ENCODE measurements around the gene IQCK.
"Not testable (repeated sequence)": the region's sequence is repeated elsewhere in the genome, so short reads cannot be mapped to it uniquely, and the experiment has no call there.

The IQCK gene

DNA sequence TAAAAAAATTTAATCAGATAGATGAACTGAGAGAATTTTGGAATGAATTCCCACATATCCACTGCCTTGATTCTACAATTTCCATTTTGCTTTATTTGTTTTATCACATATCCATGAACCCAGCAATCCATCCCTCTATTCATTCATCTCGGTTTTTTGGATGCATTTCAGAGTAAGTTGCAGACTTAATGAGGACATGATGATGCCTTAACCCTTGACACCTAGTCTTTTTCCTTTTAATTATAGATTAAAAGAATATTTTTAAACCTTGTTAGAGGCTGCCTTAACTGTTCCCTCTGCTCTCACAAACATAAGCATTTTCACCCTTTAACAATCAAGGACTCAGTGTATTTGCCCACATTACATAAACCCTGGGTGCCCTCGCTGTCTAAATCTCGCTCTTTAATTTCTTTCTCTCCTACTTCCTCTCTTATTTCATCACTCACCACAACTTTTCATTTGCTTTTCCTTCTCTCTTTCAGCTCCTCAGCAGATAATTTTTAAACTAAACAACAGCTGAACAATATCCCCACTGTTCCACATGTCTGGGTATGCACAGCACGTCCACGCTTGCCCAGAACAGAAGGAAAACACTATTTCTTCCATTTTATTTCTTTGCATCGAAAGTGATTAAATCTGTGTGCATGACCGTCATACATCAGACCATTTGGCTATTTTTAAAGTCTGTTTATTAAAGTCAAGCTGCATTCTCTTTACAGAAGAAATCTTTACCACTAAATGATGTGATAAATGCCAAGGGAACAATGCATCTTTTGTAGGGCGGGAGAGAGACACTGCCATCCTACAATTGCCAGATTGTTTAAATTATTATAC, 39.9 kb downstream of the IQCK start:
- DNase-seq (ENCODE audit: low spot score), result no peak

DNA sequence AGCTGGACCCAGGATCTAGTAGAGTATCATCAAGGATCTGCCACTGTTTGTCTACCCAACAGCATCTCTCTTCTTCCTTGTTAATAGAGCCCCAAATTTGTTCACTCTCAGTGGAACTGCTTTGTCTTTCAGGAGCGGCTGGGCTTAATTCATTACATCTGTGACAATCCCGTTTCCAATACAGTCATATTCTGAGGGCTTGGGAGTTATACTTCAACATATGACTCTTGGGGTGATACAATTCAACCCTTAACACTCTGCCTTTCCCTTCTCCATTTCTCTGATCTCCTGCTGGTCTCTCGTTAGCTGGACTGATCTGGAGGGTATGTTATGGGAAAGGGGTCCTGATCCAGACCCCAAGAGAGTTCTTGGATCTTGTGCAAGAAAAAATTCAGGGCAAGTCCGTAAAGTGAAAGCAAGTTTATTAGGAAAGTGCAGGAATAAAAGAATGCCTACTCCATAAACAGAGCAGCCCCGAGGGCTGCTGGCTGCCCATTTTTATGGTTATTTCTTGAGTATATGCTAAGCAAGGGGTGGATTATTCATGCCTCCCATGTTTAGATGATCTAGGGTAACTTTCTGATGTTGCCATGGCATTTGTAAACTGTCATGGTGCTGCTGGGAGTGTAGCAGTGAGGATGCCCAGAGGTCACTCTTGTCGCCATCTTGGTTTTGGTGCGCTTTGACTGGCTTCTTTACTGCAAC, 42.4 kb downstream of the IQCK start:
- DNase-seq (ENCODE audit: low spot score), result no peak

DNA sequence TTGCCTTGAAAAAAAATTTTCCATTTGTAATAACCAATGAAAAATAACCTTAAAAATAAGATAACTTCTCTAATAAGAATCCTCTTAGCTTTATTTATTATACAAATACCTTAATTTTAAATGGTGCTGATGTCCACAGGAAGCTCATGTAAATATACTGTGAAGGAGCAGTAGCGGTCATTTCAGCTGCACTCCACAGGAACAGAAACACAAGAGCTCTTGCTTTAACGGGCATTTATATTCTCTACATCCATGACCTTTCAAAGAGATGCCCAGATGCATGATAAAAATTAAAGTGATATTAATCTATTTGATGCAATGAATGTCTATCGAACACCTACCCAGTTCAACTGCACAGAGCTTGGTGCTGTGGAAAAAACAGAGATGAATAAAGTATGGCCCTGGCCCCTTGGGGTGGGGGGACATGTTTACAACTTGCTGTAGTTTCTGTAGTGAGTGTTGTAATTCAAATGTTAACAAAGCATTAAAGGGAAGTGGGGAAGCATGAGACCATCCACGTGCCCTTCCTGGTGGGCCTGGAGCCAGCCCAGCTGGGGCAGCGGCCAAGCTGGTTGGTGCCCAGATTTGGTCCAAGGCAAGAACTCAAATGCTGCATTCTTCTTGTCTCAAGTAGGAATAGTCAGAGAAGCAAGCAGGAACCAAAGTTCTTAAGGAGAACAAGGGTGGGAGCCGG, 47.9 kb downstream of the IQCK start:
- no peak for DNase-seq (ENCODE audit: low spot score)

DNA sequence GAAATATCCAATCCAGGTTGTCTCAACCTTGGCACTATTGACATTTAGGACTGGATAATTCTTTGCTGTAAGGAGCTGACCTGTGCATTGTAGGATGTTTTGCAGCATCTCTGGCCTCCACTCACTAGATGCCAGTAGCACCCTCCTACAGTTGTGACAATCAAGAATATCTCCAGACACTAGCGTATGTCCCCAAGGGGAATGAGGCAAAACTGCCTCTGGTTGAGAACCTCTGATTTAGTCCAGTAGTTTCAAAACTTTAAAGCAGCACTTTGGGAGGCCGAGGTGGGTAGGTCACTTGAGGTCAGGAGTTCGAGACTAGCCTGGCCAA, 48.4 kb downstream of the IQCK start:
- no peak for DNase-seq (ENCODE audit: low spot score)

DNA sequence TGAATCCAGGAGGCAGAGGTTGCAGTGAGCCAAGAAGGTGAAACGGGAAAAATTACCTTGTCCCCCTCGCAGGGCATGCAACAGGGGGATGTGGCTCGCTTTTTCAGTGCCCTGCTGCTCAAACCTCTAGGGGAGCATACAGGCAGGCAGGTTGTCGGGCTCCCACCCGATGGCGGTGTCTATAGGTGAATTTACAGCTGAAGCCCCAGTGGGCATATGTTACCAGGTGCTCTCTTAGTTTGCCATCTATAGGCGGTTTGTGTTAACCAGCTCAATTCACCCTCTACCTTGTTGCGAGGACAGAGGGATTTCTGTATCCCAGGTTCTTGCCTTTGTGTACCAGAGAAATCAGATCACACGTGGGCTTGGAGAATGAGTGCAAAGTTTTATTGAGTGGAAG, 48.9 kb downstream of the IQCK start:
- no peak for DNase-seq (ENCODE audit: low spot score)

DNA sequence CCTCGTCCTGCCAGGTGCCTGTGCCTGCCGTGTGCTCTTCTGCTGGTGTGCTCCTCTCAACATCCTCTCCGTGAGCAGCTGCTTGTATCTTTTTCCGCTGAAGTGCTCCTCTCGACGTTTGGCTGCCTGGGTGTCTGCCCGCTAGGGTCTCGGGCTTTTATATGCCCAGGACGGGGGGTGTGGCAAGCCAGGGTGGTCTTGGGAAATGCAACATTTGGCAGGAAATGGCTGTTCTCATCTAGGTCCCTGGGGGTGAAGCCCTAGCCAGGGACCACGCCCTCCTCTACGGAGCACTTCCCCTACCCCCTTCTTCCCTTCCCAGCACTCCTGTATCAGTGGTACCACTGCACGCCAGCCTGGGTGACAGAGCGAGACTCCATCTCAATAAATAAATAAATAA, 49.4 kb downstream of the IQCK start:
- DNase-seq (ENCODE audit: low spot score), result no peak

DNA sequence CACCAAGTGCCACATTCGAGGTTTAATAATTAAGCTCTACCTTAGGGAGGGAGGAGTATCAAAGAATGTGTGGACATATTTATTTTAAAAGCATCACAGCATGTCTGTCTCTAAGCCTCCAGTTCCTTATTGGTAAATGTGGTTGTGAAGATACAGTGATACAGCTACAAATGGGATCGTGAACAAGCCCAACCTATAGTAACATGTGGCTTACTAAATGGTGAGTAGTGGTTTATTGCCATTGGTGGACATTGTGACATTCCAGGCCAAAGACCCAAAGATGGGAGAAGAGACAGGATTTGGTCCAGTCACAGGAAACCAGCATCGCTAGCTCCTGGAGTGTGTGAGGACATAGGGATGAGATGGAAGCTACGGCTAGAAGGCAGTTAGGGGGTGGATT, 51.2 kb downstream of the IQCK start:
- no peak for DNase-seq (ENCODE audit: low spot score)

DNA sequence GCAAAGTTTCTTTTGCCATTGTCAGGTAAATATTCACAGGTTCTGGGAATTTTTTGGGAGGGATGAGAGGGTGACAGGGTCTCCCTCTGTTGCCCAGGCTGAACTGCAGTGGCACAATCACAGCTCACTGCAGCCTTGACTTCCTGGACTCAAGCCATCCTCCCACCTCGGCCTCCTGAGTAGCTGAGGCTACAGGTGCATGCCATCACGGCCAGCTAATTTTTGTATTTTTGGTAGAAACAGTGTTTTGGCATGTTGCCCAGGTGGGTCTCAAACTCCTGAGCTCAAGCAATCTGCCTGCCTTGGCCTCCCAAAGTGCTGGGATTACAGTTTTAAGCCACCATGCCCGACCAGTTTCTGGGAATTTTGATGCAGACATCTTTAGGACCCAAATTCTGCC, 53.0 kb downstream of the IQCK start:
- no peak for DNase-seq (ENCODE audit: low spot score)

DNA sequence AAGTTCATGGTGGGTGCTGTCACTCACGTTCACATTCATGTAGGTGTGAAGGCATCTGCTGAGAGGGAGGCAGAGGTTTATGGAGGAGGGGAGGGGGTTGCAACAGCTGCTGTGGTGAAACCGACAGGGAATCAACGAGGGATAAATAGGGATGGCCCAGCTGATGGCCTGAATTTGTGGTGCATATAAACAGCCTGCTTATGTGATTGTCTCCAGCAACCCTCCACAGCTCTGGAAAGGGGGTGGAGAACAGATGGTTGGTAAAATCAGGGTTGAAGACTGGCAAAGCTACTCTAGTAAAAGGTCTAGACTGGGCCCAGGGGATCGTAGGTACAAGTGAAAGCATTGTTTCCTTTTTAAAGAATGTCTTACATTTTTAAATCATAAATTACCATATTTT, 53.7 kb downstream of the IQCK start:
- DNase-seq (ENCODE audit: low spot score), result no peak

DNA sequence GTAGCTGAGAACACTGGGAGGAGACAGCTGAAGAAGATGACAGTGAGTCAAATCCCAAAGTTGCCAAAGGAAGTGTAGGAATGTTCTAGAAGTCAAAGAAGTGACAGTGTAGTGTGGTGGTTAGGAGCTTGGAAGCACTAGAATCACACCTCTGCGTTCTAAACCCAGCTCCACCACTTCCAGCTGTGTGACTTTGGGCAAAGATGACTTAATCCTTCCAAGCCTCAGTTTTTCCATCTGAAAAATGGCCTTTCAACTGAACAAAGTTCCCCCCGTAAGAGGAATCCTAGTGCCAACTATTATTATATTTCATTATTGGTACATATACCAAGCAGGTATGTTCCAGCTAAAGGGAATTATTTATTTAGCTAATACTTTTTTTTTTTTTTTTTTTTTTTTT, 56.0 kb downstream of the IQCK start:
- DNase-seq (ENCODE audit: low spot score), result no peak

DNA sequence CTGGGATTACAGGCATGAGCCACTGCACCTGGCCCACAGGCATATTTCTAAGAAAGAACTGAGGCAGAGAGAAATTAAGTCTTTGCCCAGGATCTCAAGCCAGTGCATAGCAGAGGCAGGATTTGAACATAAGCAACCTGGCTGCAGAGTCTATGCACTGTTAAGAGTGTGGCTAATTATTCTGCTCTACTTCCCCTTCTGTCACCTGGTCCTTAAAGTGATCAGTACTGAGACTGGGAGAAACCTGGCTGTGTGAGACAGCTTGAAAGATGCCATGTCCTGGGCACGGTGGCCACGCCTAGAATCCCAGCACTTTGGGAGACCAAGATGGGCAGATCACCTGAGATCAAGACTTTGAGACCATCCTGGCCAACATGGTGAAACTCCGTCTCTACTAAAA, 58.1 kb downstream of the IQCK start:
- no peak for DNase-seq (ENCODE audit: low spot score)

DNA sequence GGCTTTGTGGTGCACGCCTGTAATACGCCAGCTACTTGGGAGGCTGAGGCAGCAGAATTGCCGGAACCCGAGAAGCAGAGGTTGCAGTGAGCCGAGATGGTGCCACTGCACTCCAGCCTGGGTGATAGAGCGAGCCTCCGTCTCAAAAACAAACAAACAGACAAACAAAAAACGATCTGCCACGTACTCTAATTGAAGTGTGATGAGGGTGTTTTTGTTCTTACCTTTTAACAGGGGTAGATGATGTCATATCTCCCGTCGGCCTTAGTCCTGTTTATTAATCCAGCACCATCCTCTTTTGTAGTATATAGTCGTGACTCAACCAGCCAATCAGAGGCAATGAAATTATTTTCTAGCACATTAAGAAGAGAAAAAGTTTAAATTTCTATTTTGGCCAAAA, 58.5 kb downstream of the IQCK start:
- no peak for DNase-seq (ENCODE audit: low spot score)

DNA sequence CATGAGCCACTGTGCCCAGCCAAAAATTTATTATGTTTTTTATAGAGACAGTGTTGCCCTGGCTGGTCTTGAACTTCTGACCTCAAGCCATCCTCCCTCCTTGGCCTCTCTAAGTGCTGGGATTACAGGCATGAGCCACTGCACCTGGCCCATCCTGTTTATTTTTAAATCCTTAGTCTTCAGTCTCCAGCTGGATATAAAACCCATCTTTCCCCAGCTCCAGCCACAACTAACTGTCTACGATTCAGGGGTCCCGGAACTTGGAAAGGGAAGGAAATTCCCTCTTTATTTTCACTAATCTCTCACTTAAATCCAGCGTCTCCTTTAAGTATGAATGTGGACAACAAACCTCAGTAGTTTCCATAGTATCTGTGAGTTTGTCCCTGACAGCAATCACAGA, 62.2 kb downstream of the IQCK start:
- DNase-seq (ENCODE audit: low spot score), result no peak

DNA sequence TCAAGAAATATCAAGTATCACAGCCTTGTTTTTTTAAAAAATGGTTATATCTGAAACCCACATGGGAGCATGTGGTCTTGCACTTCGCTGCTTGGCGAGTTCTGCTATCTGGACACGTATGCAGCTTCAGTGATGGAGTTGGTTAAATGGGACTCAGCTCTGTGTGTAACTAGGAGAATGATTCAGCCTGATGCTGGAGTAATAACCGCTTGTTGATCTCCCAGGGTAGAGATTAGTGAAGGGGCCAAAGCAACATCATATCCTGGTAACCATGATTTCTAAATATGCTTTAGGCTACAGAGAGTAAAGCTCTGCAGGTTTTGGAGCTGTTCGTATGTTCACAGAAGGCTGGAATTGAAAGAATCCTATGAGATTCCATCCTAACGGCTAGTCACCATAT, 63.2 kb downstream of the IQCK start:
- DNase-seq (ENCODE audit: low spot score), result no peak

DNA sequence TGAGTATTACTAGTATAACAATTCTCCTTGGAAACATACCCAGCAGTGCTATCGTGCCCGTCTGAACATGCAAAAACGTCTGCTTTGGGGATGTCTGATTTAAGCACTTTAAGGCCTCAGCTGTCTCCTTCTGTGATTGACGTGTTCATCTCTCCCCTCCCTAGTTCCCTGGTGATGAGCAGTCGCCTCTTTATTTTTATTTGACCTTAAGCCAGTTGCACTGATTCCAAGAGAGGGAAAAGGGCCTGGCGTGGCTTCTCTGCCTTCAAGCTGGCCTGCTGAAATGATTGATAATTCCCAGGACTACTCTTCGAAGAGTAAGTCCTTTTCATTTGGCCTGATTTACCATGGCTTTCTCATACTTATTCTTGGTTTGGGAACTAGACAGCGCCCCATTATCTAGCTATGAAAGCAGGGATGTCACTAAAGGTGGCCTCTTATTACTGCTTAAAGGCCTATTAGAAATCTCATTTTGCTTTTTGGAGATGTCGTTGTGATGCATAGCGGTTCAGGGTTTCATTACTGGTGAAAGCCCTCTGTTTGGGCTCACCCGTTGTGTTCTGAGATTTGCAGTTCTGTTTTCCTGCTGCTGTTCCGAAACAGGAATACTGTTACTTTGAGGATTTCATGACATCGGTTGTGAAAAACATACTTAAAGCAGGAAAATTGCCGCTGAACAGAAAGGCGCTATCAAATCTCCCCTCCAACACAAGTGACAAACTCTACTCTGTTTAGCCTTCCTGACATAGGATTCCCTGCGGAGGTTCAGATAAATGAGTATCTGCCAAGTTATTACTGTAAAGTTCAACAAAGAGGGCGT, 65.5 kb downstream of the IQCK start:
- no peak for DNase-seq (ENCODE audit: low spot score)

DNA sequence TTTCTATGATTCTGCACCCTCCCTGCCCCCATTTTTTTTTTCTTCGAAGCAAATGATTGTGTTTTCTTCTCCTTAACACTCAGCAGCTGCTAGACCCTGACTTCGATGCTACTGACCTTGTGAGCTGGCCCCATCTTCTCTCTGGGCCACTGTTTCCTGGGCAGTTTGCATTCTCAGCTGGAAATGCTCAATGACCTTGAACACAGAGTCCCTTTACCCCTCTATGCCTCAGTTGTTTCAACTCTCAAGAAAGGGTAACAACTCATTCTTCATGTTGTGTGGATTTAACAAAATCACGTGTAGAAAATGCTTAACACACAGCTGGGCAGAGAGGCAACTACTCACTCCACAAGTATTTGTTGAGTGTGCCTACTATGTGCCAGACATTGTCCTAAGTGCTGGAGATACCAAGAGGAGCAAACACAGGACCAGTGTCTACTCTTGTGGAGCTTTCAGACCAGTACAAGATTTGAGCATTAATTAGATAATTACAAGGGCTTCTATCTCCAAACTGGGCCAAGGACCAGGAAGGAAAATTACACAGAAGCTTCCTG, 66.2 kb downstream of the IQCK start:
- no peak for DNase-seq (ENCODE audit: low spot score)

DNA sequence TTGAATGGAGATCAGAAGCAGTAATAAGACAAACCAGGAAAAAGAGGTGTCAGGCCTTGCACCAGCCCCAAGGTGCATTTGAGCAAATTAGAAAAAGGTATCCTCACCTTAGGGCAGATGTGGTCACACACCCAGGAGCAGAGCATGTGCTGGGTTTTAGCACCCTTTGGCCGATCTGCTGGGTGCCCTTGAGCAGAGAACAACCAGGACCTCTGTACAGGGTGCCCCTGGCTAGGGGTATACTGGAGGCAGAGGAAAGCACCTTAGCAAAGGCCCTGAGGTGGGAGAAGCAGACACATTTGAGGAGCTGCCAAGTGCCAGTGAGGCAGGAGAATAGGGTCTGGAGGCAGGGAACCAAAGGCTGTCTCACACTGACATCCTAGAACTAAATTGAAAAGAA, 67.0 kb downstream of the IQCK start:
- no peak for DNase-seq (ENCODE audit: low spot score)

DNA sequence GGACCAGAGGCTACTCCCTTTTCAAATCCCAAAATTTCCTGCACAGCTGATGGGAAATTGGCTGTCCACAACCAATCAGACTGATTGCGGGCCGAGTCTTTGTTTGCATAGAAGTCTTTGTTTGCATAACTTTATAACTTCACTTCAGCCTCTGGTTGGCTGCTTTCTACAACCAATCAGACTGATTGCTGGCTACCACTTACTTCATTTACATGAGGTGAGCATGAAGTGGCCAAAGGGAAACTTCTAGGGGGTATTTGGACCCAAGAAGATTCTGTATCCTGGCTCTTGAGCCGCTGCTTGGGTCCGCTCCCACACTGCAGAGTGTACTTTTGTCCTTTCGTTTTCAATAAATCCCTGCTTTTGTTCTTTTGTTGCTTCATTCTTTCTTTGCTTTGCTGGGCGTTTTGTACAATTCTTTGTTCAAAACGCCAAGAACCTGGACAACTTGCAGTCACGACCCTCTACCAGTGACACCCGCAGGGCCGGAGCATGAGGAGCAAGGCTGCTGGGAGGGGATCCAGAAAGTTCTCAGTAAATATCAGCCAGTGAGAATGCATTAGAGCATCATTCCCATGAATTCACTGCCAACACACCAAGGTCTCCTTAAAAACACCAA, 67.5 kb downstream of the IQCK start:
- DNase-seq (ENCODE audit: low spot score), result no peak

DNA sequence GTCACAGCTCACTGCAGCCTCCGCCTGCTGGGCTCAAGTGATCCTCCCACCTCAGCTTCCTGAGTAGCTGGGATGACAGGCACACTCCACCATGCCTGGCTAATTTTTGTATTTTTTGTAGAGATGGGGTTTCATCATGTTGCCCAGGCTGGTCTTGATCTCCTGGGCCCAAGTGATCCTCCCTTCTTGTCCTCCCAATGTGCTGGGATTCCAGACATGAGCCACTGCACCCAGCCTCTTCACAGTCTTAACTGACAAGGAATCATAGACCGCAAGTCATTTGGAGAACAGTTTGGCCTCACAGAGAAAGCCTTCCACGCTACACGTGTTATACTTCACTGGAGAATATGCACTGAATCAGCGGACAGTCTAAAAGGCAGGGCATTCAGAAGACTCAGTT, 83.3 kb downstream of the IQCK start:
- DNase-seq (ENCODE audit: low spot score), result not testable (repeated sequence)

DNA sequence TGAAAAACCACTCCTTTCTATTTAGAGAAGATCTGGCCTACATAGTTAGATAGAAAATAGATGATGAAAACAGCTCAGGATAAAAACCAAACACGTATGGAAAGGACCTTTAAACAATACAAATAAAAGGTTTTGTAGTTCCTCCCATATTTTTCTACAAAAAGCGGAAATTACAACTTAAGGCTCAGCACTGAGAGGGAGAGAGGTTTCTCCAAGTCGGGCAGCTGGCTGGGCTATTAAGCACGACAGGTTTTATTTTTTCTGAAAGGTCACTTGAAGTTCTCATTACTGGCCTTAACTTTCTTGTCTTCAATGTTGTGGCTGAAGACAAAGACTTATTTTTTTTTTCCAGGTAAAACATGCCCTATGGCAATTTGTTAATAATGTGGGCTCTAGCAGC, 83.8 kb downstream of the IQCK start:
- DNase-seq (ENCODE audit: low spot score), result not testable (repeated sequence)

DNA sequence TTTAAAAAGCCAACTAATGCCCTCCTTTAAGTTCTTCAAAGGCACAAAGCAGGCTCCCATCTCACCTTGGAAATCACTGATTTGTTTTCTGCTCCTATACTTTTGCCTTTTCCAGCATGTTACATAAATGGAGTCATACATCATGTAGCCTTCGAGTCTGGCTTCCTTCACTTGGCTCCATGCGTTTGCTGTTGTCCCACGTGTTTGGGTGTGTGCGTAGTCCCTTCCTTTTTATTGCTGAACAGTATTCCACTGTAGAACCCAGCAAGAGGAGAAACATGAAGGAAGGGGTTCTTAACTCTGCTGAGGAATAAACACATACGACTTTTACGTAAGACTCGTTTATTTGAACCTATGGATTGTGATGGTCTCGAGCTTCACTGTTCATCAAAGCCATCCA, 84.5 kb downstream of the IQCK start:
- no peak for DNase-seq (ENCODE audit: low spot score)
